DND-41 (cell line): Measurements from ENCODE around the gene GAD1.
A peak's percentile ranks its signal among the peaks of the same experiment; 100 is the strongest.

Experiments used
- ATAC-seq: fragments of 200-7000 bp; cut with Tn5 transposase; 3 replicates; pipeline ENCODE4 v1.9.1; 2021; ENCODE audit warnings: low read depth; ENCODE audit not compliant: insufficient read depth
- DNase-seq: peaks from one replicate; pipeline ENCODE4 v3.0.0-alpha.2; 2020
- H2AFZ ChIP-seq: 2 replicates; pipeline ENCODE4 v1.6.0; 2012; ENCODE audit warnings: low read depth, low read length
- H3K27ac ChIP-seq: 2 replicates; pipeline ENCODE4 v1.5.1; 2012; ENCODE audit warnings: low read length, inconsistent platforms
- H3K27me3 ChIP-seq: fragments of 200-600 bp; sonication (generic); 2 replicates; pipeline ENCODE4 v1.6.0; 2012; ENCODE audit warnings: low read length, mild to moderate bottlenecking, inconsistent platforms; ENCODE audit not compliant: insufficient read depth, poor library complexity
- H3K36me3 ChIP-seq: 2 replicates; pipeline ENCODE4 v1.5.1; 2012; ENCODE audit warnings: low read length, inconsistent platforms; ENCODE audit not compliant: insufficient read depth
- H3K4me1 ChIP-seq: 2 replicates; pipeline ENCODE4 v1.5.1; 2012; ENCODE audit warnings: mild to moderate bottlenecking, low read length; ENCODE audit not compliant: insufficient read depth
- H3K4me2 ChIP-seq: 2 replicates; pipeline ENCODE4 v1.6.0; 2012; ENCODE audit warnings: mild to moderate bottlenecking, moderate library complexity, low read length, inconsistent platforms; ENCODE audit not compliant: insufficient read depth
- H3K4me3 ChIP-seq, 2 experiments: fragments of 200-600 bp in 1 of 2; shearing (Covaris generic) in 1 of 2; 2 replicates each; pipeline ENCODE4 v1.5.1; 2012 to 2016; ENCODE audit warnings: inconsistent platforms in 2 of 2, low read length in 2 of 2, mild to moderate bottlenecking in 2 of 2, low read depth in 1 of 2, moderate library complexity in 1 of 2
- H3K79me2 ChIP-seq: 2 replicates; pipeline ENCODE4 v1.6.0; 2012; ENCODE audit warnings: low read length, inconsistent platforms; ENCODE audit not compliant: insufficient read depth
- H3K9ac ChIP-seq: 2 replicates; pipeline ENCODE4 v1.6.0; 2012; ENCODE audit warnings: low read depth, mild to moderate bottlenecking, inconsistent platforms, low read length, moderate library complexity
- H3K9me3 ChIP-seq: 2 replicates; pipeline ENCODE4 v1.5.1; 2012; ENCODE audit warnings: low read length, moderate library complexity, mild to moderate bottlenecking, inconsistent platforms; ENCODE audit not compliant: insufficient read depth, severe bottlenecking
- H4K20me1 ChIP-seq: 2 replicates; pipeline ENCODE4 v1.6.0; 2012; ENCODE audit warnings: low read length; ENCODE audit not compliant: insufficient read depth
- EZH2 ChIP-seq: IDR thresholded peaks from 3 replicates; pipeline ENCODE4 v1.6.1; 2012; ENCODE audit warnings: borderline replicate concordance, low read depth, mild to moderate bottlenecking, moderate library complexity, low read length, inconsistent platforms; ENCODE audit not compliant: severe bottlenecking
- TF ChIP-seq, protein P1 (sequence below): IDR thresholded peaks from 2 replicates; pipeline ENCODE4 v1.5.1; 2012; ENCODE audit warnings: borderline replicate concordance, low read length, moderate library complexity, mild to moderate bottlenecking; ENCODE audit not compliant: poor library complexity, severe bottlenecking; ENCODE audit errors: extremely low read depth

Gene GAD1

DNA sequence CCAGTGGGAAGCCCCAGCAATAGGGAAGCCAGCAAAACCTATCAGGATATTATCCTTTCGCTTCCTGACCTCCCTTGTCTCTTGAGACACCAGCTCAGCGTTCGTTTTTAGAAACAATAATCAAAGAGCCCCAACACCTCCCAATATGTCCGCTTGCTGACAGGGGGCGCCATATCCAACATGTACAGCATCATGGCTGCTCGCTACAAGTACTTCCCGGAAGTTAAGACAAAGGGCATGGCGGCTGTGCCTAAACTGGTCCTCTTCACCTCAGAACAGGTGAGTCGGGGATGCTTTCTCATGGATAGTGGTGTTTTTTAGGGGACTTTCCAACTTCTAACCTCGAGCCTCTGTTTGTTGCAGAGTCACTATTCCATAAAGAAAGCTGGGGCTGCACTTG lies 28.7 kb downstream of the GAD1 start:
- Histone ChIP-seq H3K9me3 (no peaks in the 10 kb centered on the region), H2AFZ (no peak overlapping the region), H3K4me3 (no peak overlapping the region), H4K20me1 (no peaks in the 10 kb centered on the region), H3K4me1 (no peaks in the 10 kb centered on the region), H3K27me3 (peaks cover 3% of the 10 kb centered on the region), H3K36me3 (no peaks in the 10 kb centered on the region), H3K9ac (no peak overlapping the region), H3K27ac (no peak overlapping the region), H3K79me2 (no peaks in the 10 kb centered on the region), H3K4me2 (no peak overlapping the region)
- ATAC-seq (no peak), DNase-seq (peak; percentile 18)
- TF ChIP-seq EZH2: no peak
- TF ChIP-seq, protein P1, sequence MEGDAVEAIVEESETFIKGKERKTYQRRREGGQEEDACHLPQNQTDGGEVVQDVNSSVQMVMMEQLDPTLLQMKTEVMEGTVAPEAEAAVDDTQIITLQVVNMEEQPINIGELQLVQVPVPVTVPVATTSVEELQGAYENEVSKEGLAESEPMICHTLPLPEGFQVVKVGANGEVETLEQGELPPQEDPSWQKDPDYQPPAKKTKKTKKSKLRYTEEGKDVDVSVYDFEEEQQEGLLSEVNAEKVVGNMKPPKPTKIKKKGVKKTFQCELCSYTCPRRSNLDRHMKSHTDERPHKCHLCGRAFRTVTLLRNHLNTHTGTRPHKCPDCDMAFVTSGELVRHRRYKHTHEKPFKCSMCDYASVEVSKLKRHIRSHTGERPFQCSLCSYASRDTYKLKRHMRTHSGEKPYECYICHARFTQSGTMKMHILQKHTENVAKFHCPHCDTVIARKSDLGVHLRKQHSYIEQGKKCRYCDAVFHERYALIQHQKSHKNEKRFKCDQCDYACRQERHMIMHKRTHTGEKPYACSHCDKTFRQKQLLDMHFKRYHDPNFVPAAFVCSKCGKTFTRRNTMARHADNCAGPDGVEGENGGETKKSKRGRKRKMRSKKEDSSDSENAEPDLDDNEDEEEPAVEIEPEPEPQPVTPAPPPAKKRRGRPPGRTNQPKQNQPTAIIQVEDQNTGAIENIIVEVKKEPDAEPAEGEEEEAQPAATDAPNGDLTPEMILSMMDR: peak; percentile 51

DNA sequence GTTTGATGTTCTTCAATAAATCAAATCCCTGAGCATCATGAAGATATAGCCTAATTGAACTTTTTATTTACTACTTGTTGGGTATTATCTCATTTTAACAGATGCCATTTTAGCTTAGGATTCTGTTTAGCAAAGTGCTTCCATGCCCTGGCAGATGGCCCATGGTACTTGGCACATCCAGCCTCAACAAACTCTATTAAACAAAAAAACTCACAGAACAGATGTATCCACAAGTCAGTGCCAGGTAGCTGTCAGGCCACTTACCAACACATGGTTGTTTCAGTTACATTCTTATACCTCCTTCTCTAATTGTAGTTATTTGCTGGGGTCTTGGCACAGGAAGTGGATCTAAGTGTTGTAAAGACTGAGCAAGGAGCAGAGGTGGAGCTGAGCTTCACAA lies 29.6 kb downstream of the GAD1 start:
- Histone ChIP-seq H2AFZ (no peak overlapping the region), H3K36me3 (no peaks in the 10 kb centered on the region), H3K79me2 (no peaks in the 10 kb centered on the region), H3K9ac (no peak overlapping the region), H4K20me1 (no peaks in the 10 kb centered on the region), H3K4me1 (no peaks in the 10 kb centered on the region), H3K27me3 (peaks cover 3% of the 10 kb centered on the region), H3K4me3 (no peak overlapping the region), H3K4me2 (no peak overlapping the region), H3K27ac (no peak overlapping the region), H3K9me3 (no peaks in the 10 kb centered on the region)
- TF ChIP-seq, protein P1: no peak
- TF ChIP-seq EZH2: no peak
- ATAC-seq: no peak
- no peak for DNase-seq

DNA sequence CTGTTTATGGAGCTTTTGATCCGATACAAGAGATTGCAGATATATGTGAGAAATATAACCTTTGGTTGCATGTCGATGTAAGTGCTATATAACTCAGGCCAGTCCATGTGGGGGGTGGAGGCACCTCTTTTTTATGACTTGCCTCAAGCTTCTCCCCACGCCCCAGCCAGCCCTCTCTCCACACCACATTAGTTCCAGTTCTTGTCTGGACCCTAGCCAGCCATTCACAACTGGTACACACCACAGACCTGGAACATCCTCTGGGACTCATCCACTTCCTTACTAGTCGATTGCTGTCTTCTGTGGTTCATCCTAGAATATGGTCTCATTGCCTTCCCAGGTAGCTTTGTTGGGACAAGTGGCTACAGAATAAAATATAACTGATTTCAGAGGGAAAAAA lies 31.0 kb downstream of the GAD1 start:
- ATAC-seq: no peak
- H3K4me3 ChIP-seq: no peak overlapping the region
- no peaks in the 10 kb centered on the region for H3K4me1 ChIP-seq
- DNase-seq: no peak
- no peak overlapping the region for H3K27ac ChIP-seq
- no peak overlapping the region for H2AFZ ChIP-seq
- no peaks in the 10 kb centered on the region for H3K36me3 ChIP-seq
- TF ChIP-seq, protein P1: no peak
- no peak for TF ChIP-seq EZH2
- no peak overlapping the region for H3K4me2 ChIP-seq
- no peaks in the 10 kb centered on the region for H4K20me1 ChIP-seq
- H3K9me3 ChIP-seq: no peaks in the 10 kb centered on the region
- H3K9ac ChIP-seq: no peak overlapping the region
- no peaks in the 10 kb centered on the region for H3K27me3 ChIP-seq
- H3K79me2 ChIP-seq: no peaks in the 10 kb centered on the region

DNA sequence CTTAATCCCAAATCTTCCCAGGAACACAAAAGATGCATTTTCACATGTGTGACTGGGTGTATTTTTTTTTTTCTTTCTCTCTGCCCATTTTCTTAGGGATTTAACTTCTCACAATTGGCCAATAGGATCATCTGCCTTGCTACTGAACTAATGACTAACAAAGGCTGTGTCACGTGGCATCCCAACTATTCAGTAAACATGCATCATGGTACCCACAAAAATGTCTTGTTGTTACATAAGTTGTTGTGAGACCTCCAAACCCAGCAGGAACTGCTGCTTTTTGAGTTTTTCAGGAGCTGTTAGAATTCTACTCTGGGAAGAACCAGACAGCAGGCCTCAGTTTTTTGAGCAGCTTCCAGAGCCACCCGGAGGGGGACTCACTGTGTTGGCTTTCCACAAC lies 31.9 kb downstream of the GAD1 start:
- Histone ChIP-seq H3K36me3 (no peaks in the 10 kb centered on the region), H3K79me2 (no peaks in the 10 kb centered on the region), H3K4me1 (no peaks in the 10 kb centered on the region), H3K4me3 (no peak overlapping the region), H3K27me3 (no peaks in the 10 kb centered on the region), H3K27ac (no peak overlapping the region), H3K9ac (no peak overlapping the region), H2AFZ (no peak overlapping the region), H4K20me1 (no peaks in the 10 kb centered on the region), H3K9me3 (no peaks in the 10 kb centered on the region), H3K4me2 (no peak overlapping the region)
- ATAC-seq: no peak
- DNase-seq: no peak
- TF ChIP-seq, protein P1: no peak
- no peak for TF ChIP-seq EZH2
